Liver (tissue), 9 donors: ENCODE data around the gene MXD3. TPM values are rescaled to one million over a fixed set of nuclear protein-coding genes. Genes with fewer than 3 reads are reported as not detected.

Source experiments
- DNase-seq: peaks from one replicate; pipeline ENCODE4 v3.0.0-alpha.2; 2017; ENCODE audit warnings: low spot score
- H3K27ac ChIP-seq, 2 donors: one replicate each; pipeline ENCODE4 v1.7.0; 2013; ENCODE audit warnings: inconsistent platforms in 2 of 2, low read length in 2 of 2, control low read depth in 1 of 2, low read depth in 1 of 2, mild to moderate bottlenecking in 1 of 2
- H3K27me3 ChIP-seq, 4 donors: one replicate each; pipeline versions ENCODE4 v1.6.1 to v1.7.0; 2013; ENCODE audit warnings: low read length in 3 of 4, inconsistent platforms in 1 of 4, mild to moderate bottlenecking in 1 of 4, moderate library complexity in 1 of 4; ENCODE audit not compliant: control insufficient read depth in 4 of 4, insufficient read depth in 4 of 4
- H3K36me3 ChIP-seq, 4 donors: one replicate each; pipeline versions ENCODE4 v1.6.1 to v1.7.0; 2013; ENCODE audit warnings: low read length in 3 of 4, mild to moderate bottlenecking in 3 of 4, low read depth in 1 of 4, moderate library complexity in 1 of 4; ENCODE audit not compliant: control insufficient read depth in 4 of 4, insufficient read depth in 3 of 4
- H3K4me1 ChIP-seq, 4 donors: one replicate each; pipeline versions ENCODE4 v1.6.1 to v1.7.0; 2013; ENCODE audit warnings: low read length in 3 of 4, mild to moderate bottlenecking in 3 of 4, moderate library complexity in 1 of 4; ENCODE audit not compliant: control insufficient read depth in 4 of 4, insufficient read depth in 4 of 4
- H3K4me3 ChIP-seq, 3 donors: one replicate each; pipeline versions ENCODE4 v1.6.1 to v1.7.0; 2013; ENCODE audit warnings: low read length in 3 of 3, control low read depth in 1 of 3, low read depth in 1 of 3, mild to moderate bottlenecking in 1 of 3
- H3K9ac ChIP-seq, 2 donors: one replicate each; pipeline ENCODE4 v1.7.0; 2013; ENCODE audit warnings: low read length in 2 of 2, mild to moderate bottlenecking in 2 of 2, moderate library complexity in 2 of 2, control low read depth in 1 of 2, low read depth in 1 of 2
- H3K9me3 ChIP-seq, 4 donors: one replicate each; pipeline versions ENCODE4 v1.6.1 to v1.7.0; 2013; ENCODE audit warnings: low read length in 3 of 4; ENCODE audit not compliant: control insufficient read depth in 4 of 4
- EGR1 ChIP-seq, 2 donors: IDR thresholded peaks; 2 replicates each; pipeline ENCODE4 v1.6.1; 2016 to 2018; ENCODE audit warnings: antibody characterized with exemption in 2 of 2, low read depth in 2 of 2
- FOXA1 ChIP-seq: IDR thresholded peaks from 2 replicates; pipeline ENCODE4 v1.6.1; 2016; ENCODE audit warnings: antibody characterized with exemption
- FOXA2 ChIP-seq: IDR thresholded peaks from 2 replicates; pipeline ENCODE4 v1.6.1; 2016; ENCODE audit warnings: antibody characterized with exemption
- GABPA ChIP-seq, 2 donors: IDR thresholded peaks in 1 of 2; conservative IDR thresholded peaks in 1 of 2; 2 replicates each; pipeline ENCODE4 v1.6.1; 2016; ENCODE audit warnings: antibody characterized with exemption in 2 of 2, mild to moderate bottlenecking in 1 of 2, moderate library complexity in 1 of 2
- HNF4A ChIP-seq, 2 donors: conservative IDR thresholded peaks; 2 replicates each; pipeline ENCODE4 v1.6.1; 2016; ENCODE audit warnings: antibody characterized with exemption in 2 of 2, mild to moderate bottlenecking in 2 of 2
- HNF4G ChIP-seq: IDR thresholded peaks from 2 replicates; pipeline ENCODE4 v1.6.1; 2016; ENCODE audit warnings: antibody characterized with exemption
- JUND ChIP-seq, 2 donors: IDR thresholded peaks; 2 replicates each; pipeline ENCODE4 v1.6.1; 2016; ENCODE audit warnings: antibody characterized with exemption in 2 of 2
- NR2F2 ChIP-seq: IDR thresholded peaks from 2 replicates; pipeline ENCODE4 v1.6.1; 2016; ENCODE audit warnings: antibody characterized with exemption
- RAD21 ChIP-seq, 2 donors: IDR thresholded peaks; 2 replicates each; pipeline ENCODE4 v1.6.1; 2016; ENCODE audit warnings: antibody characterized with exemption in 2 of 2, mild to moderate bottlenecking in 2 of 2
- RXRA ChIP-seq, 2 donors: IDR thresholded peaks; 2 replicates each; pipeline ENCODE4 v1.6.1; 2017 to 2018; ENCODE audit warnings: antibody characterized with exemption in 2 of 2, mild to moderate bottlenecking in 1 of 2
- SP1 ChIP-seq: IDR thresholded peaks from 2 replicates; pipeline ENCODE4 v1.6.1; 2018; ENCODE audit warnings: antibody characterized with exemption, mild to moderate bottlenecking
- TAF1 ChIP-seq: conservative IDR thresholded peaks from 2 replicates; pipeline ENCODE4 v1.6.1; 2016; ENCODE audit warnings: antibody characterized with exemption, mild to moderate bottlenecking
- YY1 ChIP-seq: IDR thresholded peaks from 2 replicates; pipeline ENCODE4 v1.6.1; 2016; ENCODE audit warnings: antibody characterized with exemption, mild to moderate bottlenecking
- WGBS: extraction: QIAGEN DNeasy Blood & Tissue Kit; methylation state at CpG from one replicate; pipeline ENCODE4 v1.1.7; 2013; 5-methylcytosine and 5-hydroxymethylcytosine counted together
- polyA plus RNA-seq, 2 donors: library from polyadenylated mRNA; stranded (reverse) in 1 of 2; unstranded in 1 of 2; fragments of 200-250 nt in 1 of 2; fragments of >200 nt in 1 of 2; fragmentation: Nextera tagmentation in 1 of 2; extraction: Ambion mirVana in 1 of 2; gene quantifications; one replicate each; pipeline versions ENCODE4 v1.2.1 to v1.2.3, GENCODE V29; 2013 to 2015
- total RNA-seq, 2 donors: library from RNA; depleted of rRNA; stranded (reverse); fragments of >200 nt; gene quantifications; one replicate each; pipeline ENCODE4 v1.2.3, GENCODE V29; 2014
- TF ChIP-seq, protein P1 (sequence below): IDR thresholded peaks from 2 replicates; pipeline ENCODE4 v1.6.1; 2016; ENCODE audit warnings: antibody characterized with exemption
- TF ChIP-seq, protein P2 (sequence below): fragments of 150-350 bp; IDR thresholded peaks from 2 replicates; pipeline ENCODE4 v1.5.1; 2017; ENCODE audit warnings: improper control_type of control experiment, low read depth, low read length; ENCODE audit not compliant: missing input control
- TF ChIP-seq, protein P3 (sequence below): IDR thresholded peaks from 2 replicates; pipeline ENCODE4 v1.6.1; 2016; ENCODE audit warnings: antibody characterized with exemption
- TF ChIP-seq, protein P4 (sequence below): IDR thresholded peaks from 2 replicates; pipeline ENCODE4 v1.6.1; 2016; ENCODE audit warnings: antibody characterized with exemption, mild to moderate bottlenecking
- TF ChIP-seq, protein P5 (sequence below): IDR thresholded peaks from 2 replicates; pipeline ENCODE4 v1.6.1; 2016; ENCODE audit warnings: antibody characterized with exemption
- donor health status: healthy.
- donor health status: healthy.
- donor health status: healthy.
- donor health status: healthy.
- donor health status: healthy.

MXD3 gene
- total and polyA plus RNA-seq, 4 donors, result 1.9 to 36.8 (median 7.0) TPM

DNA sequence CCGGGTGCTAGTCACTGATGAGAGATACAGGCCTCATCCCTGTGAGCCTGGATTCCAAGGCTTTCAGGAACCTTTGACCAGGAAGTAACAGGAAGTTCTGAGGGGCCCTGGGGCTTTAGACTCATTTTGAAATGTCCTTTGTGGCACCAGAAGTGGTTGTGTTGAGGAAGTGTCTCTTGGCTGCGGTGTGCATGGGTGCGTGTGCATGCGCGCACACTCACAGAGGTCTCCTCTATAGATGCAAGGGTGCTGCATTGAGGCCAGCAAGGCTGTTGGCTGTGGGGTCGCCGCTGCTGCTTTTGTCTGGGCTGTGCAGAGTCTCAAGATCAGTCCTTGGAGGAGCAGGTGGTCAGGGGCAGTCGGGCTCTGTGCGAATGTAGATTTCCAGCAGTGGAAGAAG lies 15.8 kb downstream of the MXD3 start:
- no peak for DNase-seq
- WGBS, result 89% methylated on average over 9 of the region's 9 CpGs
- peaks cover 0 to 6% (median 5%) of the 10 kb centered on the region in 4 donors for H3K4me1 ChIP-seq
- no peak overlapping the region for H3K9ac ChIP-seq
- no peaks in the 10 kb centered on the region for H3K27me3 ChIP-seq
- H3K36me3 ChIP-seq, result peaks cover 7 to 47% (median 44%) of the 10 kb centered on the region in 4 donors
- TF ChIP-seq, protein P1, sequence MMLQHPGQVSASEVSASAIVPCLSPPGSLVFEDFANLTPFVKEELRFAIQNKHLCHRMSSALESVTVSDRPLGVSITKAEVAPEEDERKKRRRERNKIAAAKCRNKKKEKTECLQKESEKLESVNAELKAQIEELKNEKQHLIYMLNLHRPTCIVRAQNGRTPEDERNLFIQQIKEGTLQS, result no peak
- TF ChIP-seq TAF1 (no peak), FOXA1 (no peak)
- TF ChIP-seq, protein P2, sequence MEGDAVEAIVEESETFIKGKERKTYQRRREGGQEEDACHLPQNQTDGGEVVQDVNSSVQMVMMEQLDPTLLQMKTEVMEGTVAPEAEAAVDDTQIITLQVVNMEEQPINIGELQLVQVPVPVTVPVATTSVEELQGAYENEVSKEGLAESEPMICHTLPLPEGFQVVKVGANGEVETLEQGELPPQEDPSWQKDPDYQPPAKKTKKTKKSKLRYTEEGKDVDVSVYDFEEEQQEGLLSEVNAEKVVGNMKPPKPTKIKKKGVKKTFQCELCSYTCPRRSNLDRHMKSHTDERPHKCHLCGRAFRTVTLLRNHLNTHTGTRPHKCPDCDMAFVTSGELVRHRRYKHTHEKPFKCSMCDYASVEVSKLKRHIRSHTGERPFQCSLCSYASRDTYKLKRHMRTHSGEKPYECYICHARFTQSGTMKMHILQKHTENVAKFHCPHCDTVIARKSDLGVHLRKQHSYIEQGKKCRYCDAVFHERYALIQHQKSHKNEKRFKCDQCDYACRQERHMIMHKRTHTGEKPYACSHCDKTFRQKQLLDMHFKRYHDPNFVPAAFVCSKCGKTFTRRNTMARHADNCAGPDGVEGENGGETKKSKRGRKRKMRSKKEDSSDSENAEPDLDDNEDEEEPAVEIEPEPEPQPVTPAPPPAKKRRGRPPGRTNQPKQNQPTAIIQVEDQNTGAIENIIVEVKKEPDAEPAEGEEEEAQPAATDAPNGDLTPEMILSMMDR, result no peak
- no peak overlapping the region for H3K4me3 ChIP-seq
- H3K9me3 ChIP-seq, result no peaks in the 10 kb centered on the region
- no peak overlapping the region for H3K27ac ChIP-seq

DNA sequence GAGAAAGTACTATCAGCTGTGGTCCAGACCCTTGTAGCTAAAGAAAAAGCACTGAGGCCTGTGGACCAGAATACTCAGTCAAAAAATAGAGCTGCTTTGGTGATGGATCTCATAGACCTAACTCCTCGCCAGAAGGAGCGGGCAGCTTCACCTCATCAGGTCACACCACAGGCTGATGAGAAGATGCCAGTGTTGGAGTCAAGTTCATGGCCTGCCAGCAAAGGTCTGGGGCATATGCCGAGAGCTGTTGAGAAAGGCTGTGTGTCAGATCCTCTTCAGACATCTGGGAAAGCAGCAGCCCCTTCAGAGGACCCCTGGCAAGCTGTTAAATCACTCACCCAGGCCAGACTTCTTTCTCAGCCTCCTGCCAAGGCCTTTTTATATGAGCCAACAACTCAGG lies 17.1 kb downstream of the MXD3 start:
- no peak overlapping the region for H3K27ac ChIP-seq
- WGBS, result over 99% methylated on average over 3 of the region's 3 CpGs
- TF ChIP-seq RXRA (IDR thresholded peaks at IDR 0.05), result no peak
- no peak for TF ChIP-seq SP1
- TF ChIP-seq NR2F2, result no peak
- TF ChIP-seq, protein P3, sequence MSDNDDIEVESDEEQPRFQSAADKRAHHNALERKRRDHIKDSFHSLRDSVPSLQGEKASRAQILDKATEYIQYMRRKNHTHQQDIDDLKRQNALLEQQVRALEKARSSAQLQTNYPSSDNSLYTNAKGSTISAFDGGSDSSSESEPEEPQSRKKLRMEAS, result no peak
- no peak for TF ChIP-seq GABPA (IDR thresholded peaks at IDR 0.05 in 1 of 2, conservative IDR thresholded peaks at IDR 0.05 in 1 of 2)
- TF ChIP-seq, protein P4, sequence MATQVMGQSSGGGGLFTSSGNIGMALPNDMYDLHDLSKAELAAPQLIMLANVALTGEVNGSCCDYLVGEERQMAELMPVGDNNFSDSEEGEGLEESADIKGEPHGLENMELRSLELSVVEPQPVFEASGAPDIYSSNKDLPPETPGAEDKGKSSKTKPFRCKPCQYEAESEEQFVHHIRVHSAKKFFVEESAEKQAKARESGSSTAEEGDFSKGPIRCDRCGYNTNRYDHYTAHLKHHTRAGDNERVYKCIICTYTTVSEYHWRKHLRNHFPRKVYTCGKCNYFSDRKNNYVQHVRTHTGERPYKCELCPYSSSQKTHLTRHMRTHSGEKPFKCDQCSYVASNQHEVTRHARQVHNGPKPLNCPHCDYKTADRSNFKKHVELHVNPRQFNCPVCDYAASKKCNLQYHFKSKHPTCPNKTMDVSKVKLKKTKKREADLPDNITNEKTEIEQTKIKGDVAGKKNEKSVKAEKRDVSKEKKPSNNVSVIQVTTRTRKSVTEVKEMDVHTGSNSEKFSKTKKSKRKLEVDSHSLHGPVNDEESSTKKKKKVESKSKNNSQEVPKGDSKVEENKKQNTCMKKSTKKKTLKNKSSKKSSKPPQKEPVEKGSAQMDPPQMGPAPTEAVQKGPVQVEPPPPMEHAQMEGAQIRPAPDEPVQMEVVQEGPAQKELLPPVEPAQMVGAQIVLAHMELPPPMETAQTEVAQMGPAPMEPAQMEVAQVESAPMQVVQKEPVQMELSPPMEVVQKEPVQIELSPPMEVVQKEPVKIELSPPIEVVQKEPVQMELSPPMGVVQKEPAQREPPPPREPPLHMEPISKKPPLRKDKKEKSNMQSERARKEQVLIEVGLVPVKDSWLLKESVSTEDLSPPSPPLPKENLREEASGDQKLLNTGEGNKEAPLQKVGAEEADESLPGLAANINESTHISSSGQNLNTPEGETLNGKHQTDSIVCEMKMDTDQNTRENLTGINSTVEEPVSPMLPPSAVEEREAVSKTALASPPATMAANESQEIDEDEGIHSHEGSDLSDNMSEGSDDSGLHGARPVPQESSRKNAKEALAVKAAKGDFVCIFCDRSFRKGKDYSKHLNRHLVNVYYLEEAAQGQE, result no peak
- TF ChIP-seq JUND (IDR thresholded peaks at IDR 0.05), result no peak
- TF ChIP-seq EGR1 (IDR thresholded peaks at IDR 0.05; ENCODE audit: low read depth in 2 of 2), result no peak
- no peak for TF ChIP-seq FOXA1
- TF ChIP-seq, protein P5, sequence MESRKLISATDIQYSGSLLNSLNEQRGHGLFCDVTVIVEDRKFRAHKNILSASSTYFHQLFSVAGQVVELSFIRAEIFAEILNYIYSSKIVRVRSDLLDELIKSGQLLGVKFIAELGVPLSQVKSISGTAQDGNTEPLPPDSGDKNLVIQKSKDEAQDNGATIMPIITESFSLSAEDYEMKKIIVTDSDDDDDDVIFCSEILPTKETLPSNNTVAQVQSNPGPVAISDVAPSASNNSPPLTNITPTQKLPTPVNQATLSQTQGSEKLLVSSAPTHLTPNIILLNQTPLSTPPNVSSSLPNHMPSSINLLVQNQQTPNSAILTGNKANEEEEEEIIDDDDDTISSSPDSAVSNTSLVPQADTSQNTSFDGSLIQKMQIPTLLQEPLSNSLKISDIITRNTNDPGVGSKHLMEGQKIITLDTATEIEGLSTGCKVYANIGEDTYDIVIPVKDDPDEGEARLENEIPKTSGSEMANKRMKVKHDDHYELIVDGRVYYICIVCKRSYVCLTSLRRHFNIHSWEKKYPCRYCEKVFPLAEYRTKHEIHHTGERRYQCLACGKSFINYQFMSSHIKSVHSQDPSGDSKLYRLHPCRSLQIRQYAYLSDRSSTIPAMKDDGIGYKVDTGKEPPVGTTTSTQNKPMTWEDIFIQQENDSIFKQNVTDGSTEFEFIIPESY, result no peak
- no peak for TF ChIP-seq HNF4G
- TF ChIP-seq, protein P1, result no peak
- TF ChIP-seq TAF1, result no peak
- TF ChIP-seq HNF4A (conservative IDR thresholded peaks at IDR 0.05), result no peak
- TF ChIP-seq RAD21 (IDR thresholded peaks at IDR 0.05), result no peak
- TF ChIP-seq YY1, result no peak
- TF ChIP-seq, protein P2, result no peak
- no peak for TF ChIP-seq FOXA2

More for the DNA sequence above, 17.1 kb downstream of the MXD3 start:
- no peak for DNase-seq
- no peaks in the 10 kb centered on the region for H3K27me3 ChIP-seq
- peaks cover 7 to 52% (median 48%) of the 10 kb centered on the region in 4 donors for H3K36me3 ChIP-seq
- H3K4me3 ChIP-seq, result no peak overlapping the region
- H3K4me1 ChIP-seq, result peaks cover 0 to 3% (median 0%) of the 10 kb centered on the region in 4 donors
- no peaks in the 10 kb centered on the region for H3K9me3 ChIP-seq
- no peak overlapping the region for H3K9ac ChIP-seq
